B cell (primary cell): ENCODE measurements around the gene TBATA. TPM values are rescaled to one million over a fixed set of nuclear protein-coding genes. Genes with fewer than 3 reads are reported as not detected.

Source experiments
- ATAC-seq: fragments of 200-7000 bp; cut with Tn5 transposase; one replicate; pipeline ENCODE4 v1.10.0; 2021; ENCODE audit warnings: low read depth, mild to moderate bottlenecking, moderate number of reproducible peaks, moderate library complexity
- CTCF ChIA-PET: fragments of 350-600 bp; sonication (Branson Sonifier 250); formaldehyde crosslinking; loops from one replicate; lab custom pipeline; 2021; ENCODE audit warnings: antibody characterized with exemption, inconsistent platforms; lab: Charles Lee
- POLR2A ChIA-PET: fragments of 350-600 bp; sonication (Branson Sonifier 250); formaldehyde crosslinking; loops from one replicate; lab custom pipeline; 2021; ENCODE audit warnings: antibody characterized with exemption; lab: Charles Lee
- DNase-seq: peaks from one replicate; pipeline ENCODE4 v3.0.0; 2013
- H2AFZ ChIP-seq: 2 replicates; pipeline ENCODE4 v1.6.1; 2012; ENCODE audit warnings: mild to moderate bottlenecking, low read depth, low read length; ENCODE audit not compliant: insufficient read depth, poor library complexity, severe bottlenecking
- H3K27ac ChIP-seq, 2 donors: 1 replicate in 1 of 2; 2 replicates in 1 of 2; pipeline ENCODE4 v1.5.1; 2012 to 2013; ENCODE audit warnings: low read length in 2 of 2, mild to moderate bottlenecking in 2 of 2, moderate library complexity in 1 of 2
- H3K27me3 ChIP-seq, 4 experiments: fragments of 200-600 bp in 1 of 4; sonication (generic) in 1 of 4; replicated peaks in 1 of 4; 1 replicate in 2 of 4; 2 replicates in 2 of 4; pipeline versions ENCODE4 v1.6.1 to v1.7.0; 2013 to 2016; ENCODE audit warnings: low read length in 3 of 4, mild to moderate bottlenecking in 2 of 4, mixed read lengths in 1 of 4, moderate library complexity in 1 of 4; ENCODE audit not compliant: insufficient read depth in 4 of 4, control insufficient read depth in 3 of 4; ENCODE audit errors: control extremely low read depth in 1 of 4
- H3K36me3 ChIP-seq, 2 experiments: replicated peaks in 1 of 2; 1 replicate in 1 of 2; 2 replicates in 1 of 2; pipeline versions ENCODE4 v1.6.1 to v1.7.1; 2013; ENCODE audit warnings: low read length in 1 of 2; ENCODE audit not compliant: insufficient read depth in 2 of 2, control insufficient read depth in 1 of 2; ENCODE audit errors: control extremely low read depth in 1 of 2, extremely low read depth in 1 of 2
- H3K4me1 ChIP-seq, 2 donors: fragments of 200-600 bp in 1 of 2; sonication (generic) in 1 of 2; 1 replicate in 1 of 2; 2 replicates in 1 of 2; pipeline versions ENCODE4 v1.5.1 to v1.6.1; 2013 to 2017; ENCODE audit warnings: low read length in 2 of 2; ENCODE audit not compliant: control insufficient read depth in 2 of 2, insufficient read depth in 2 of 2
- H3K4me2 ChIP-seq: replicated peaks from 2 replicates; pipeline ENCODE3; 2012; ENCODE audit warnings: mild to moderate bottlenecking, low read depth, low read length; ENCODE audit not compliant: poor library complexity, severe bottlenecking
- H3K4me3 ChIP-seq, 5 experiments: fragments of 200-600 bp in 1 of 5; sonication (generic) in 1 of 5; 1 replicate in 3 of 5; 2 replicates in 2 of 5; pipeline versions ENCODE4 v1.5.1 to v1.7.0; 2011 to 2016; ENCODE audit warnings: low read length in 4 of 5, mild to moderate bottlenecking in 4 of 5, low read depth in 2 of 5, control low read depth in 1 of 5, moderate library complexity in 1 of 5; ENCODE audit not compliant: insufficient read depth in 1 of 5; ENCODE audit errors: control extremely low read depth in 1 of 5, extremely low read depth in 1 of 5
- H3K79me2 ChIP-seq: fragments of 200-600 bp; sonication (generic); one replicate; pipeline ENCODE4 v1.6.0; 2016; ENCODE audit warnings: low read length; ENCODE audit not compliant: control insufficient read depth, insufficient read depth
- H3K9ac ChIP-seq: fragments of 200-600 bp; sonication (generic); 2 replicates; pipeline ENCODE4 v1.6.1; 2017; ENCODE audit warnings: mild to moderate bottlenecking, low read length, moderate library complexity
- H3K9me3 ChIP-seq, 3 donors: one replicate each; pipeline versions ENCODE4 v1.6.1 to v1.7.1; 2013; ENCODE audit warnings: low read length in 2 of 3; ENCODE audit not compliant: control insufficient read depth in 2 of 3, insufficient read depth in 1 of 3; ENCODE audit errors: control extremely low read depth in 1 of 3
- H4K20me1 ChIP-seq: 2 replicates; pipeline ENCODE4 v1.6.0; 2012; ENCODE audit warnings: mild to moderate bottlenecking, low read length; ENCODE audit not compliant: insufficient read depth, control insufficient read depth, poor library complexity, severe bottlenecking
- H3K27ac Mint-ChIP-seq: one replicate; pipeline ENCODE4 v1.8.0; 2021; ENCODE audit warnings: mixed read lengths
- H3K27me3 Mint-ChIP-seq: one replicate; pipeline ENCODE4 v1.8.0; 2021; ENCODE audit warnings: mixed read lengths
- H3K4me1 Mint-ChIP-seq: one replicate; pipeline ENCODE4 v1.8.0; 2021; ENCODE audit warnings: mixed read lengths
- H3K4me3 Mint-ChIP-seq: one replicate; pipeline ENCODE4 v1.8.0; 2021; ENCODE audit warnings: mixed read lengths
- H3K9me3 Mint-ChIP-seq: one replicate; pipeline ENCODE4 v1.8.0; 2022; ENCODE audit warnings: mixed read lengths; ENCODE audit not compliant: insufficient read depth
- CTCF ChIP-seq: fragments of 200-600 bp; IDR thresholded peaks from one replicate; pipeline ENCODE4 v1.8.0; 2022; ENCODE audit warnings: antibody characterized with exemption, mild to moderate bottlenecking
- EZH2 ChIP-seq: IDR thresholded peaks from 2 replicates; pipeline ENCODE4 v1.6.1; 2012; ENCODE audit warnings: borderline replicate concordance, low read depth, mild to moderate bottlenecking, moderate library complexity, low read length; ENCODE audit not compliant: insufficient read depth, poor library complexity, severe bottlenecking
- WGBS: methylation state at CpG from one replicate; pipeline ENCODE4 v1.1.5; 2013; ENCODE audit warnings: missing lambda C conversion rate; ENCODE audit not compliant: insufficient coverage; 5-methylcytosine and 5-hydroxymethylcytosine counted together
- intact Hi-C: fragments of 100-400 bp; cut with micrococcal nuclease; formaldehyde crosslinking; loops from one replicate; pipeline ENCODE4 v1.10.0; 2022
- polyA plus RNA-seq: library from polyadenylated mRNA; depleted of rRNA; stranded (reverse); fragments of >200 nt; gene quantifications from 2 replicates; pipeline ENCODE4 v1.2.3, GENCODE V29; 2012
- total RNA-seq, 2 donors: library from RNA; stranded (reverse); fragments of 120-200 nt in 1 of 2; gene quantifications; 1 replicate in 1 of 2; 2 replicates in 1 of 2; pipeline versions ENCODE4 v1.2.3 to v1.2.4, GENCODE V29; 2013 to 2022

Gene TBATA
- total and polyA plus RNA-seq, 2 donors (not counting 1 experiment from before 2014, with no cell fraction given), result not detected

GRCh38 chr10:70738006-70738760, 47.0 kb downstream of the TBATA start:
- intact Hi-C loops, result no loop called here
- no peak overlapping the region for H2AFZ ChIP-seq
- no peaks in the 10 kb centered on the region for H3K27me3 ChIP-seq
- no peak for ATAC-seq
- H3K4me2 ChIP-seq, result no peak overlapping the region
- ChIA-PET POLR2A (no interaction called here), CTCF (interaction anchor here (1.4 kb wide), 1 partner anchor 21 kb away, joined by 3 read pairs; no protein-coding TSS in a partner anchor)
- Mint-ChIP-seq H3K27me3 (peaks cover 8% of the 10 kb centered on the region), H3K4me3 (no peak overlapping the region), H3K9me3 (no peaks in the 10 kb centered on the region), H3K4me1 (no peaks in the 10 kb centered on the region), H3K27ac (no peak overlapping the region)
- H3K9ac ChIP-seq, result no peak overlapping the region
- H4K20me1 ChIP-seq, result no peaks in the 10 kb centered on the region
- 100% methylated on average over 1 of the region's 3 CpGs for WGBS
- no peak overlapping the region for H3K4me3 ChIP-seq
- no peaks in the 10 kb centered on the region for H3K4me1 ChIP-seq
- no peak overlapping the region for H3K27ac ChIP-seq
- no peak for DNase-seq
- no peaks in the 10 kb centered on the region for H3K79me2 ChIP-seq
- no peaks in the 10 kb centered on the region for H3K9me3 ChIP-seq
- H3K36me3 ChIP-seq, result no peaks in the 10 kb centered on the region
- TF ChIP-seq CTCF (no peak), EZH2 (no peak)

GRCh38 chr10:70737250-70737649, 47.9 kb downstream of the TBATA start:
- Mint-ChIP-seq H3K9me3 (no peaks in the 10 kb centered on the region), H3K4me3 (no peak overlapping the region), H3K27me3 (peaks cover 8% of the 10 kb centered on the region), H3K27ac (no peak overlapping the region), H3K4me1 (no peaks in the 10 kb centered on the region)
- H3K4me3 ChIP-seq, result no peak overlapping the region
- CTCF ChIA-PET, result interaction anchor here (1.4 kb wide), 1 partner anchor 22 kb away, joined by 3 read pairs; no protein-coding TSS in a partner anchor
- no peaks in the 10 kb centered on the region for H3K36me3 ChIP-seq
- 74% methylated on average over 5 of the region's 6 CpGs for WGBS
- no peaks in the 10 kb centered on the region for H3K27me3 ChIP-seq
- no peaks in the 10 kb centered on the region for H4K20me1 ChIP-seq
- H2AFZ ChIP-seq, result no peak overlapping the region
- H3K4me2 ChIP-seq, result no peak overlapping the region
- no peaks in the 10 kb centered on the region for H3K9me3 ChIP-seq
- no peak for TF ChIP-seq CTCF
- no peak overlapping the region for H3K27ac ChIP-seq
- H3K4me1 ChIP-seq, result no peaks in the 10 kb centered on the region
- POLR2A ChIA-PET, result no interaction called here
- intact Hi-C loops, result no loop called here
- no peak for ATAC-seq
- H3K9ac ChIP-seq, result no peak overlapping the region
- DNase-seq, result no peak
- H3K79me2 ChIP-seq, result no peaks in the 10 kb centered on the region
